HG02884 (cell line): Measurements from ENCODE around the gene PLP2.
"Not testable (repeated sequence)": the region's sequence is repeated elsewhere in the genome, so short reads cannot be mapped to it uniquely, and the experiment has no call there.

Experiments
- ATAC-seq: cut with Tn5 transposase; IDR thresholded peaks from one replicate; pipeline ENCODE4 v1.9.1; 2021; ENCODE audit warnings: mild to moderate bottlenecking, moderate library complexity; ENCODE audit not compliant: unreplicated experiment

Gene PLP2

GRCh38 chrX:49163555-49164419 is 7.9 kb upstream of the PLP2 start:
- peak; percentile 58 for ATAC-seq

- no peak for ATAC-seq
Observed at GRCh38 chrX:49164589-49165360, 6.9 kb upstream of the PLP2 start.

GRCh38 chrX:49165901-49166881 is 5.5 kb upstream of the PLP2 start:
- no peak for ATAC-seq

- no peak for ATAC-seq
Observed at GRCh38 chrX:49166914-49167739, 4.6 kb upstream of the PLP2 start.

GRCh38 chrX:49167740-49168108 is 4.0 kb upstream of the PLP2 start:
- no peak for ATAC-seq

DNA sequence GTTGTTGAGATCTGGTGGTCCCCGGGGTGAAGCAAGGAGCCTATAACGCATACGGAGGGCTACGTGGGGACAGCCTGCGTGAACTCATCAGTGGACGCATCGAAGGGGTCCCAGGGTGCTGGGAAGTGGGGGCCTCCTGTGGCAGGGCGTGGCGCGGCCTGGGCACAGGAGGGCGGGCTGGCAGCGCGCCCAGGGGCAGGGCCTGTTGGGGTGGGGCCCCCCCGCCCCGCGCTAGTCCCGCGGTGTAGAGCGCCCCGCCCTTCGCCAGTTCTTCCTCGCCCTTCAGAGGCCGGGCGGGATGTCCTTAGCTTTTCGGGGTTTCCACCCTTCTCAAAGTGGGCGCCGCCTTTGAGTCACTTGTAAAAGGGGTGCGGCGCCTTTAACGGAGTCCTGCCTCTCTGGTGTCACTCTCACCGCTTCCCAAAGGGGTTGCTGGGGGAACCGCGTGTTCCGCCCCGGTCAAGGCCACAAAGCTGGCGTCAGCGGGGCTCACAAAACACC is 632 bp downstream of the PLP2 start:
- ATAC-seq, result no peak

- not testable (repeated sequence) for ATAC-seq
Observed at GRCh38 chrX:49173544-49173943, 1.8 kb downstream of the PLP2 start.

DNA sequence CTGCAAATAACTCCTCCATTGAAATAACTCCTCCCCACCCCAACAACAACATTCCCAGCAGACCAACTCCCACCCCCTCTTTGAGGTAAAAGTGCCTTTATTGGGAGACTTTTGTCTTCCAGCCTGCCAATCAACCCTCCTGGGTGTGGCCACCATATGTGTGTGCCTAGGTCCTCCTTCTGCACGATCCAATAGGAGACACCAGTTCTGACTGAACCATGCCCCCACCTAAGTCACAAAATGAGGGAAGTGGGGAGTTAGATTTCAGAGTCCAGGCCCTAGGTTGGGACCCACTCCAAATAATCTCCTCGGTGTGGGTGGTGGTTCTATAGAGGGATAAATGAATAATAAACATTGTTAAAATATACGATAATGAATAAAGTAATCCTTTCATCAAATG is 3.0 kb downstream of the PLP2 start:
- ATAC-seq, result no peak

- no peak for ATAC-seq
Observed at GRCh38 chrX:49175435-49176274, 4.0 kb downstream of the PLP2 start.

DNA sequence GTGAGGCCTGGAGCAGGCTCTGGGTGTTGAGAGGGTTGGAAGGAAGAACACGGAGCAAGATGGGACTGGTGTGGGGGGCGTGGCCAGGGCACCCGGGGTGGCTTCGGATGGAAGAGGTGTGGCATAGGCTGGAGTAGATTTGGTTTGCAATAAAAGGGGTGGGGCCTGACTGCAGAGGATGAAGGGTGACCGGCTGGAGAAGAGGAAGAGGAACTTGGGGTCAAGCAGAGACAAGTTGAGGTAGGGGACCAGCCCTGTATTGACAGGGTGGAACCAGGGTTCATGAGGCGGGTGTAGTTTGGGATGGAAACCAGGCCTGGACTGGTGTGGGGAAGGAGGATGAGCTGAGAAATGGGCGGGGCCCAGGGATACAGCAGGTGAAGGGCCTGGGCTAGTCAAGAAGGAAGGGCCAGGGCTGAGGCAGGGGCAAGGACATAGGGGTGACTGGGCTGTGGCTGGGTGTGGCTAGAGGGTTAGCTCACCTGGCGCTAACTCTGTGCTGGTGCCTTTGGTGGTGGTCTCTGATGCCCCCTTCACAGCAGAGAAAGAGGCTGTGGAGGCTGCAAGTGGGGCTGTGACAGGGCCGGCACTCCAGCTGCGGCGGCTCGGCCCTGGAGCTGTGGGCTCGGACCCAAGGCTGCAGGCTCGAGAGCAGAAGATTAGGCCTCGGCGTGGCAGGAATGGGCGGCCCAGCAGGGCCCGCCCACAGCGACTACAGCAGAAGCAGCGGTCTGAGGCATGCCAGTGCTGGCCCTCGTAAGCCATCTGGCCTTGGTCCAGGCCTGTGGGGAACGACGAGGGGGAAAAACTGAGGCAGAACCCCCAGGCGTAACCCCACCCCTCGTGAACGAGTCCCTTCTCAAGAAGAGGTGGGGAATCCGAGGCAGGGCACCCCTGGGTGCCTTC is 5.0 kb downstream of the PLP2 start:
- ATAC-seq, result no peak

DNA sequence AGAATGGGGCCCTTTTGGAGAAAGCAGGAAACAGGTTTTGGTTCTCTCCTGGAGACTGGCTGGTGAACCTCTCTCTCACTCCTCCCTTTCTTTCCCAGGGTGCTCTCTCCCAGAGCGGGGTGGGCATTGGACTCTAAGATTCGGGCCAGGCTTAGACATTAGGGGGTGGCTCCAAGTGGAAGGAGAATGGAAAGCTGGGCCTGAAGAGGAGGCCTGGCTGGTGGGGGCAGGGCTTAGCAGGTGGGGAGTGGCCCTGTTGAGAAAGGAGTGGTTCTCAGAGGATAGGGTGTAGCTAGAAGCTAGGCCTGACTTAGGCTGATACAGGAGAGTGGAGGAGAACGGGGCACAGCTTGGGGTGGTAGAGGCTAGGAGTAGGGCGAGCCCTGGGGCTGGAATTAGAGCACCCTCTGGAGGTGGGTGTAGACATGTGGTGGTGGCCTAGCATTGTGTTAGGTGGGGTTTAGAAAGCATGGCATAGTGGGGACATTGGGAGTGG is 5.7 kb downstream of the PLP2 start:
- ATAC-seq, result no peak

DNA sequence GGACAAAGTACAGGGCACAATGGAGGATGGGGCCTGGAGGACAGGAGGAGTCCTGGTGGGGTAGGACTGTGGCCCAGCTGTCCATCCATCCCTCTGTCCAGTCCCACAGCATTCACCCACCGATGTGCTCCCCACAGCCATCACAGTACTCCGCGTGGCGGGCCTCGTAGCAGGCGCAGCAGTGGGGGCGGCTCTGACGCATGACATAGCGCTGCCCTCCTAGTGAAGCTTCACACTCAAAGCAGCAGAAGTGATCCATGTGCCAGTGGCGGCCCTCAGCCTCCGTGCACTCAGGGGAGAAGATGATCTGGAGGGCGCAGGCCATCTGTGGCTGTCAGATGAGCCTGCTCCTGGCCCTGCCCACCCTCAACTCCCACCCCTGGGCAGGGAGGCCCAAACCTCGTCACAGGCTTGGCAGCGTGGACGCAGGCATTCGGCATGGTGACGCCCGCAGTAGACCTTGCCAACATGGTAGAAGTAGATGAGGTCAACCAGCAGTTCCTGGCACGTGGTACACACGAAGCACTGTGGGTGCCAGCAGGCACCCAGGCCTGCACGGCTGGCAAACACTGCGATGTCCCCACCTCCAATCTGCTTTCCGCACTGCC is 6.3 kb downstream of the PLP2 start:
- ATAC-seq, result no peak

- no peak for ATAC-seq
Observed at GRCh38 chrX:49178537-49178936, 6.8 kb downstream of the PLP2 start.

- ATAC-seq, result no peak
Observed at GRCh38 chrX:49179358-49179757, 7.7 kb downstream of the PLP2 start.

DNA sequence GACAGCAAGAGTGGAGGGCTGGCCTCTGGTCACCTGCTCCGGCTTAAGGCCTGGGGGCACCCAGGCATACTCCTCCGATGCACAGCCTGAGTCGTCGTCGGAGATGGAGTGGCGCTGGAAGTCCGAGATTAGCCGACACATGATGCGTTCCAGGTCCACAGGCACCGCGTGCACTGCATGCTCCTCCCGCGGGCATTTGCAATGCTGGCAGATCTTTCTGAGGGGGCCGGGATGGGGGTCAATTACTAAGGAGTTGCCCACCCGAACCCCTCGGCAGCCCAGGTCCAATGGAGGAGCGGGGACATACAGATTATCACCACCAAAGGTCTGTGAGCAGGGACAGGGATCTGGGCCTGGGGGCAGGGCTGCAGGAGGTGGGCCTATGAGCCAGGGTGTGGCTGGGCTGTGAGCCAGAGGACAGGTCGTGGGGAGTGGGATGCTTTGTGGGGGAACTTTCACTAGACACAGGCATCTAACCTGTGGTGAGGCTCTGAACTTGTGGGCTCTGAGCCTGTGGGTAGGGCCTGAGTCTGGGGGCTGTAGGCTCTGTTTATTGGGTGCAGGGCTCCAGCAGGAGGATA is 12.1 kb downstream of the PLP2 start:
- ATAC-seq, result no peak

DNA sequence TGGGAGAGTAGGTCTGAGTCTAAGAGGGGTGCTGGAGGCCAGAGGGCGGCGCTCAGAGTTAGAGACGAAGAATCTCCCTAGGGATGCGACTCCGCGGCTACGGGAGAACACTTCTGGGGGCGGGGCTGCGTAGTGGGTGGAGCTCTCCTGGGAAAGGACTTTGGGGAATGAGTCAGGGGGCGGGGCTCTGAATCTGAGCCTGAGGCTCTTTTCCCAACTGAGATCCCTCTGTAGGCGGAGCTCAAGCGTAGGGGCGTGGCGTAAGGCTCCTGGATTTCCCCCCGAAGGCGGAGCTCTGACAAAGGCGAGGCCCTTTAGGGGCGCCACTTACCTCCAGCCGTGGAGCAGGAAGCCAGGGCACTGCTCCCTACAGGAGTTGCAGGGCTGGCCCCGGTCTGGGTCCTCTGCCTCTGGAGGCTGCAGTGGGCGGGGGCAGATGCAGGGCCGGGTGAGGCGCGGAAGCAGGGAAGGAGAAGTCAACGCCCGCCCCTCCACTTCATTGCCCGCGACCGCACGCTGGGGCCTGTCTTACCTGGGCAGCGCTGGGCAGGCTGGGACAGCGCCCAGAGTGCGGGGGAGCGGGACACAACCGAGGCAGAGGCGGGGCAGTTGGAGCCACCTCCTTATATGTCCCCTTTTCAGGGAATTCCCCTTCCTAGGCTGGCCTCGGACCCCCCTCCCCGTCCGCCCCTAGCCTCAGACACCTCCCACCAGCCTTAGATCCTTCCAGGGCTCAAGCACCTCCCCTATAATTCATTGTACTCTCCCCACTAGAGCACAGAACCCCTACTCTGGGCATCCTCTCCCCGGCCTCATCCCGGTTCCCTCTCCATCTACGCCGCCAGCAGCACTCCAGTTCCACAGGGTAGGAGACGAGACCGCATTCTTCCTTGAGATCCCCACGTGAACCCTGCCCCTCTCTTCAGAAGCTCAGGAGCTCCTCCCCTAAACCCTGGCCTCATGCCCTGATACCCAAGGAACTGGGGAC is 12.9 kb downstream of the PLP2 start:
- no peak for ATAC-seq
